Endothelial cell of umbilical vein (primary cell): ENCODE results near the gene CNDP1.
"Not testable (repeated sequence)": the region's sequence is repeated elsewhere in the genome, so short reads cannot be mapped to it uniquely, and the experiment has no call there.

ENCODE experiments used
- CTCF ChIP-seq, 2 donors: IDR thresholded peaks; 1 replicate in 1 of 2; 2 replicates in 1 of 2; pipeline ENCODE4 v1.5.1; 2011; ENCODE audit warnings: low read length in 2 of 2, mild to moderate bottlenecking in 2 of 2, moderate library complexity in 2 of 2, control low read depth in 1 of 2, inconsistent platforms in 1 of 2, low read depth in 1 of 2; ENCODE audit not compliant: insufficient read depth in 1 of 2; ENCODE audit errors: extremely low read depth in 1 of 2
- EZH2 ChIP-seq: IDR thresholded peaks from 2 replicates; pipeline ENCODE4 v1.6.1; 2012; ENCODE audit warnings: borderline replicate concordance, low read depth, mild to moderate bottlenecking, moderate library complexity, low read length, inconsistent platforms; ENCODE audit not compliant: severe bottlenecking
- FOS ChIP-seq: IDR thresholded peaks from 2 replicates; pipeline ENCODE4 v1.6.1; 2011; ENCODE audit warnings: mild to moderate bottlenecking, low read length, moderate library complexity, borderline replicate concordance; ENCODE audit not compliant: insufficient read depth
- GATA2 ChIP-seq: IDR thresholded peaks from 2 replicates; pipeline ENCODE4 v1.7.0; 2011; ENCODE audit warnings: low read depth, mild to moderate bottlenecking, moderate library complexity, mixed read lengths, low read length; ENCODE audit not compliant: insufficient read length, insufficient read depth
- JUN ChIP-seq: IDR thresholded peaks from 2 replicates; pipeline ENCODE4 v1.6.1; 2011; ENCODE audit warnings: borderline replicate concordance, low read depth; ENCODE audit not compliant: insufficient read length, insufficient read depth
- MAX ChIP-seq: IDR thresholded peaks from 2 replicates; pipeline ENCODE4 v1.6.1; 2011; ENCODE audit not compliant: insufficient read depth, insufficient read length
- POLR2A ChIP-seq: IDR thresholded peaks from 2 replicates; pipeline ENCODE4 v1.6.1; 2012; ENCODE audit warnings: low read depth, mild to moderate bottlenecking, control low read depth, low read length
- POLR2AphosphoS5 ChIP-seq: IDR thresholded peaks from 2 replicates; pipeline ENCODE4 v1.6.1; 2012; ENCODE audit warnings: low read depth, mild to moderate bottlenecking, control low read depth, low read length, moderate library complexity; ENCODE audit not compliant: insufficient read depth

GRCh38 chr18:74524915-74525314 lies 9.4 kb upstream of the CNDP1 start:
- not testable (repeated sequence) for TF ChIP-seq CTCF (IDR thresholded peaks at IDR 0.05; ENCODE audit: extremely low read depth in 1 of 2, insufficient read depth in 1 of 2, low read depth in 1 of 2, low read length in 2 of 2); POLR2AphosphoS5; FOS; JUN; POLR2A; MAX; GATA2; EZH2
